Right atrium auricular region (tissue), 2 donors: ENCODE results near the gene EFCAB6. TPM values are rescaled to one million over a fixed set of nuclear protein-coding genes. Genes with fewer than 3 reads are reported as not detected.

Experiments
- DNase-seq: peaks from one replicate; pipeline ENCODE4 v3.0.0-alpha.2; 2019; ENCODE audit warnings: low spot score
- H3K27ac ChIP-seq, 2 donors: fragments of 200-600 bp; sonication (generic); 1 replicate in 1 of 2; 2 replicates in 1 of 2; pipeline ENCODE4 v1.5.1; 2016 to 2019
- H3K27me3 ChIP-seq, 2 donors: fragments of 200-600 bp; sonication (generic); one replicate each; pipeline versions ENCODE4 v1.5.1 to v1.6.0; 2017 to 2019
- H3K36me3 ChIP-seq: fragments of 200-600 bp; sonication (generic); one replicate; pipeline ENCODE4 v1.5.1; 2016
- H3K4me1 ChIP-seq, 2 donors: fragments of 200-600 bp; sonication (generic); one replicate each; pipeline versions ENCODE4 v1.5.1 to v1.6.0; 2017 to 2019
- H3K4me3 ChIP-seq, 2 donors: fragments of 200-600 bp; sonication (generic); 1 replicate in 1 of 2; 2 replicates in 1 of 2; pipeline ENCODE4 v1.5.1; 2017 to 2019; ENCODE audit warnings: mild to moderate bottlenecking in 1 of 2, moderate library complexity in 1 of 2
- H3K9me3 ChIP-seq, 2 donors: fragments of 200-600 bp; sonication (generic); one replicate each; pipeline ENCODE4 v1.5.1; 2019
- CTCF ChIP-seq, 2 donors: fragments of 200-600 bp; sonication (generic); IDR thresholded peaks; one replicate each; pipeline ENCODE4 v1.5.1; 2019; ENCODE audit warnings: antibody characterized with exemption in 2 of 2
- total RNA-seq, 2 donors: library from RNA; depleted of rRNA; stranded (reverse); fragments of >200 nt; gene quantifications; one replicate each; pipeline ENCODE4 v1.1.0, GENCODE V29; 2016

EFCAB6 gene
- total RNA-seq, 2 donors from 2014 or later, result 1.5 TPM

DNA sequence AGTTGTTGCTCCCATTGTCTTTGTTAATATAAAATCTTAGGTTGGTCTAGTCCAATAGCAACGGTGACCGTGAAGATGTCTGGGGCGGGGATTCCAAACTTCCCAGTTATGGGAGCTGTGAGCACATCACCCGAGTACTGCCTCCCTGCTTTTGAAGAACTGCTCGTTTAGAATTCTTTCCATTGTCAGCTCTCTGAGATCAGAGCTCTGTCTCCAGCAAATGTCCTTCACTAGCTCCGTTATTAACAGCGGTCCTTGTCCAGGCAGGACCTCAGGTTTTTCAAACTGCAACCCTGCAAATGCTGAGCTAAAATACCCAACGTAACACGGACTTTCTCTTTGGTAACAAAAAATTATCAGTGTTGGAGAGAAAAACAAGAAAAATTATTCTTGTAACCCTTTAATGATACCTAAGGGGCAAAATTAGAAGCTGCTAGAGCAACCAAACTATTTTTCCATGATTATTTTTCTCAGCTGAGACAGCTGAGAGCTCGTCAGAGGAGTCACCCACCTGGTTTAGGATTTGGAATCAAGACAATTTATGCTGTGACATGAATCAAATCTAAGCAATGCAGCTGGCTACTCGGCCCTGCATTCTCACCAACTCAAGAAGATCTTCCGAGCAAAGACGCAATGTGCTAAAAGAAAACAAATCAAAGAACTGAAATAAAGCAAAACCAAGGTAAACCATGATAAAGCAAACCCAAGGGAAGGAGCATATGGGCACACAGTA lies 15.1 kb upstream of the EFCAB6 start:
- Histone ChIP-seq H3K27me3 (no peaks in the 10 kb centered on the region), H3K36me3 (no peaks in the 10 kb centered on the region), H3K4me3 (no peak overlapping the region), H3K9me3 (no peaks in the 10 kb centered on the region), H3K27ac (peak overlapping the region in 1 of 2 donors; percentile 16), H3K4me1 (peaks cover 0 to 23% of the 10 kb centered on the region in 2 donors)
- no peak for DNase-seq
- TF ChIP-seq CTCF (IDR thresholded peaks at IDR 0.05), result no peak

DNA sequence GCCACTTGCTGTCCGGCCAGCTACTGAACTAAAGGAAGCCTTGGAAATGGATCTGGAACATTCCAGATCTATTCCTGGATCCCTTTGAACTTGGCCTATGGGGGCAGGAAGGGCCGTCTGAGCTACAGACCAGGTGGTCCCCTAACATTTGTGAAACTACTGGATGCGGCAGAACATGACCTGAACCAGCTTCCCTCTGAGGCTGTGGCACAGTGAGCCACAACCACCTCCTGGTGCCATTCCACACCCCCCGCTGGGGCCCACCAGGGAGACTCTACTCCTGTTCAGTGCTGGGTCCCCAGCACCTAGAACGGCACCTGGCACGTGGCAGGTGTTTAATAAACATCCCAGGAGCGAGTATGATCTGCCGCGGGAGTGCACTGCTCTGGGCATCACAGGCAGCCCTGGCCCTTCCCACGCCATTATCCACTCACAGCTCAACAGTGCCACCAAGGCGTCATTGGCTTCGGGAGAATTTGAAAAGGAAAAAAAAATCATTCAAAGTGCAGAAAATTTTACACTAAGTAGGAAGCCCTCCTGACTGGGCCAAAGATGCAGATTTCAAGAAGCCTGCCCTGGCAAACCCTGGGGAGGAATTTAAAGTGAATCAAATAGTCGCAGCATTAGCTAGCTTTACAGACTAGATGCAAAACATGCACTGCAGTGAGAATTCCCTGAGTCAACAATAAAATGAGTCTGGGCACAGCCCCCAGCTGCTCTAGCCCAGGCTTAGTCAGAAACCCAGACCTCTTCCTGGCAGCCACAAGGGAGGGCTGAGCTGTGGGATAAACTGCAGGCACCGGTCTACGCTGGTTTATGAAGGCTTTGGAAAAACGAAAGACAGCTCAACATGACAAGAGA lies 14.3 kb upstream of the EFCAB6 start:
- H3K4me3 ChIP-seq, result no peak overlapping the region
- TF ChIP-seq CTCF (IDR thresholded peaks at IDR 0.05), result peak in 1 of 2 donors; percentile 43
- peak overlapping the region in 1 of 2 donors; percentile 16 for H3K27ac ChIP-seq
- DNase-seq, result no peak
- peaks cover 0 to 23% of the 10 kb centered on the region in 2 donors for H3K4me1 ChIP-seq
- H3K9me3 ChIP-seq, result no peaks in the 10 kb centered on the region
- H3K27me3 ChIP-seq, result no peaks in the 10 kb centered on the region
- no peaks in the 10 kb centered on the region for H3K36me3 ChIP-seq

- Histone ChIP-seq H3K9me3 (no peaks in the 10 kb centered on the region), H3K4me1 (peaks cover 0 to 22% of the 10 kb centered on the region in 2 donors), H3K27ac (no peak overlapping the region), H3K27me3 (no peaks in the 10 kb centered on the region), H3K4me3 (no peak overlapping the region), H3K36me3 (no peaks in the 10 kb centered on the region)
- TF ChIP-seq CTCF (IDR thresholded peaks at IDR 0.05), result no peak
- no peak for DNase-seq
These were observed 13.5 kb upstream of the EFCAB6 start for GRCh38 chr22:43825651-43826050.

- H3K4me1 ChIP-seq, result peaks cover 0 to 14% of the 10 kb centered on the region in 2 donors
- no peaks in the 10 kb centered on the region for H3K27me3 ChIP-seq
- DNase-seq, result no peak
- no peak overlapping the region for H3K4me3 ChIP-seq
- no peak for TF ChIP-seq CTCF (IDR thresholded peaks at IDR 0.05)
- H3K9me3 ChIP-seq, result no peaks in the 10 kb centered on the region
- no peak overlapping the region for H3K27ac ChIP-seq
- H3K36me3 ChIP-seq, result no peaks in the 10 kb centered on the region
These were observed 12.8 kb upstream of the EFCAB6 start for GRCh38 chr22:43824724-43825420.

DNA sequence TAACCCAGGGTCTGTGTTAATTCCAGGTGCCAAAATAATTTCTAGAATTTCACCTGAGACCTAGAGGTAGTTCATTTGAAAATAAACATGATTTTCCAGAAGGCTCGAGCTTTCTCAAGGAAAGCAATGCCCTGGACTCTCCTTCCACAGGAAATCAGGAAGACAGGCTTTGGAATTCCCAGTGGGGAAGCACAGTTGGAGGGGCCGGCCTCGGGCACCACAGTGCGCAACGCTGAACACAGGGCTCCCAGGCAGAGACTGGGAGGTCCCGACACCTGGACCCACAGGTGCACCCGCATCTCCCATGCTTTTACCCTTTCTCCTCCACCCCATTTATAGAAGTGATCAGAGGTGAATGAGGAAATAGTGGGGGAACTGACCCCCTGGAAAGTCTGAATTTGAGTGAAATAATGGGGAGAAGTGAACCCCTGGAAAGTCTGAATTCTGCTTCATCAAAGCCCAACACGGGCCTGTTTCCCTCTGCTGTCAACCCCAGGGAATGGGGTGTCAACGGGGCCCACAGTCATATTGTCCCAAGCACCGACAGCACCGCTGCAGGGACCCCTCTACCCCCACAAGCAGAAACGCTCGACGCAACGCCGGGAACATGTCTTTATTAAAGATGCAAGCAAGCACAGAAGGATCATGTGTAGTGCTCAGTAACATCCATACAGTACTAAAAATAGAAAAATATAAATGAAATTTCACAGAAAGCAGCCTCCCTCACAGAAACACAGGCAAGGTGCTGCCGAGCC lies 12.0 kb upstream of the EFCAB6 start:
- Histone ChIP-seq H3K4me1 (peaks cover 0 to 6% of the 10 kb centered on the region in 2 donors), H3K27ac (no peak overlapping the region), H3K4me3 (no peak overlapping the region), H3K27me3 (no peaks in the 10 kb centered on the region), H3K9me3 (no peaks in the 10 kb centered on the region), H3K36me3 (no peaks in the 10 kb centered on the region)
- no peak for DNase-seq
- TF ChIP-seq CTCF (IDR thresholded peaks at IDR 0.05), result no peak
